ENCODE data around the gene ZNF786. TPM values are rescaled to one million over a fixed set of nuclear protein-coding genes. Genes with fewer than 3 reads are reported as not detected.

Gene ZNF786
- total and polyA plus RNA-seq, 10 of the 15 experiments (the other 5 are each of a cell fraction or from before 2014, with no cell fraction given) = 0.47 to 7.0 (median 4.2) TPM

GRCh38 chr7:149081914-149082313 lies 8.6 kb downstream of the ZNF786 start (continued):
- TF ChIP-seq PRDM15 (CRISPR knock-in tag; IDR thresholded peaks at IDR 0.05) (no peak), SRF (IDR thresholded peaks at IDR 0.05; ENCODE audit: low read depth in 2 of 2, low read length in 2 of 2) (no peak), NRF1 (conservative IDR thresholded peaks at IDR 0.05; ENCODE audit: low read depth, low read length) (no peak), RAD21 (IDR thresholded peaks at IDR 0.05; ENCODE audit: insufficient read depth, low read depth, low read length) (no peak), ZNF622 (IDR thresholded peaks at IDR 0.05) (no peak), IRF4 (IDR thresholded peaks at IDR 0.05; ENCODE audit: low read depth, low read length) (no peak), BMI1 (IDR thresholded peaks at IDR 0.05; ENCODE audit: borderline replicate concordance) (no peak), SMARCA5 (IDR thresholded peaks at IDR 0.05) (no peak), MXI1 (IDR thresholded peaks at IDR 0.05; ENCODE audit: low read depth, low read length) (no peak), MYC (IDR thresholded peaks at IDR 0.05; ENCODE audit: insufficient read depth, insufficient read length, insufficient replicate concordance, low read length, severe bottlenecking) (no peak), CBFB (IDR thresholded peaks at IDR 0.05; ENCODE audit: low read depth) (no peak)

GRCh38 chr7:149077594-149077993 lies 12.9 kb downstream of the ZNF786 start:
- Histone ChIP-seq H3K4me3 (no peak overlapping the region), H3K9me3 (replicated peaks; ENCODE audit: control insufficient read depth, insufficient read depth, low read length) (no peaks in the 10 kb centered on the region), H3K27ac (ENCODE audit: control insufficient read depth, insufficient read depth) (no peak overlapping the region), H3K36me3 (ENCODE audit: control insufficient read depth in 2 of 2, insufficient read depth in 2 of 2, low read length in 1 of 2) (no peaks in the 10 kb centered on the region; a peak in 2 of 4 replicates), H3K79me2 (ENCODE audit: control insufficient read depth, insufficient read depth, low read length) (no peaks in the 10 kb centered on the region), H4K20me1 (ENCODE audit: control insufficient read depth, insufficient read depth) (no peaks in the 10 kb centered on the region), H3K4me2 (ENCODE audit: control insufficient read depth, insufficient read depth) (no peak overlapping the region), H3K9ac (ENCODE audit: control insufficient read depth, insufficient read depth, low read length) (no peak overlapping the region), H3K27me3 (replicated peaks in 1 of 2; ENCODE audit: control insufficient read depth in 2 of 2, insufficient read depth in 2 of 2, low read length in 1 of 2) (no peaks in the 10 kb centered on the region), H3K4me1 (ENCODE audit: control insufficient read depth, insufficient read depth, low read length) (no peaks in the 10 kb centered on the region), H2AFZ (ENCODE audit: control insufficient read depth, low read depth, low read length) (no peak overlapping the region)
- ATAC-seq (no peak), DNase-seq (ENCODE audit: low read depth, low spot score) (no peak), FAIRE-seq (no peak)
- intact Hi-C loops (cut with micrococcal nuclease; ENCODE audit: unreplicated experiment) (no loop called here), in situ Hi-C loops (cut with MboI) (no loop called here)
- SMC1A ChIA-PET (ENCODE audit: uncharacterized antibody, unreplicated experiment) = no interaction called here
- RAD21 ChIA-PET (ENCODE audit: unreplicated experiment) = no interaction called here
- BruUV-seq (replicated peaks) = no TSS peak
- CTCF ChIA-PET = no interaction called here
- POLR2A ChIA-PET = no interaction called here
- WGBS (ENCODE audit: insufficient coverage, insufficient replicate concordance, low lambda C conversion rate, missing lambda C conversion rate) = 88% methylated on average over 9 of the region's 9 CpGs
- no peak for TF ChIP-seq ZSCAN29 (IDR thresholded peaks at IDR 0.05)
- no peak for TF ChIP-seq PML (IDR thresholded peaks at IDR 0.05; ENCODE audit: low read length)
- no peak for TF ChIP-seq ASH2L (IDR thresholded peaks at IDR 0.05; ENCODE audit: borderline replicate concordance, low read depth)
- TF ChIP-seq RAD21 (IDR thresholded peaks at IDR 0.05; ENCODE audit: insufficient read depth, low read depth, low read length) = no peak
- no peak for TF ChIP-seq CTCF (IDR thresholded peaks at IDR 0.05 in 2 of 3, conservative IDR thresholded peaks at IDR 0.05 in 1 of 3; ENCODE audit: control insufficient read depth in 2 of 3, extremely low read depth in 1 of 3, insufficient read depth in 1 of 3, low read depth in 3 of 3, low read length in 3 of 3)
- no peak for TF ChIP-seq EED (IDR thresholded peaks at IDR 0.05; ENCODE audit: low read depth)
- no peak for TF ChIP-seq E2F4 (IDR thresholded peaks at IDR 0.05; ENCODE audit: low read depth, low read length)
- no peak for TF ChIP-seq MAX (IDR thresholded peaks at IDR 0.05; ENCODE audit: low read depth, low read length)
- TF ChIP-seq CBX5 (IDR thresholded peaks at IDR 0.05; ENCODE audit: low read depth) = no peak
